Measurements from ENCODE around the gene IL15.

IL15 gene

DNA sequence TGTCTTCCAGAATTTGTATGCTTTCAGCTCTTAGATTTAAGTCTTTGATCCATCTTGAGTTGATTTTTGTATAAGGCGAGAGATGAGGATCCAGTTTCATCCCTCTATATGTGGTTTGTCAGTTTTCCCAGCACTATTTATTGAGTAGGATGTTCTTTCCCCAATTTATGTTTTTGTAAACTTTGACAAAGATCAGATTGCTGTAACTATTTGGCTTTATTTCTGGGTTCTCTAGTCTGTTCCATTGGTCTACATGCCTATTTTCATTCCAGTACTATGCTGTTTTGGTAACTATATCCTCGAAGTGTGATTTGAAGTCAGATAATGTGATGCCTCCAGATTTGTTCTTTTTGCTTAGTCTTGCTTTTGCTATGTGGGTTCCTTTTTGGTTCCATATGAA, 60.7 kb downstream of the IL15 start:
- ChIA-PET CTCF (no interaction called here), POLR2A (no interaction called here)
- Histone ChIP-seq H3K27me3 (replicated peaks in 2 of 5; ENCODE audit: control insufficient read depth in 4 of 5, insufficient read depth in 5 of 5, low read length in 4 of 5) (no peaks in the 10 kb centered on the region), H3K36me3 (ENCODE audit: control insufficient read depth in 4 of 4, insufficient read depth in 4 of 4, low read length in 3 of 4) (peaks cover 0 to 4% (median 0%) of the 10 kb centered on the region in 4 experiments), H3K4me1 (ENCODE audit: control extremely low read depth in 1 of 4, control insufficient read depth in 4 of 4, insufficient read depth in 4 of 4, low read length in 3 of 4) (no peaks in the 10 kb centered on the region), H3K27ac (ENCODE audit: insufficient read depth in 1 of 2, low read depth in 1 of 2, low read length in 2 of 2, poor library complexity in 1 of 2, severe bottlenecking in 2 of 2) (no peak overlapping the region), H3K9me3 (ENCODE audit: control extremely low read depth in 1 of 5, control insufficient read depth in 4 of 5, insufficient read depth in 2 of 5, low read depth in 1 of 5, low read length in 4 of 5) (peaks cover 0 to 16% (median 0%) of the 10 kb centered on the region in 5 experiments), H3K4me3 (ENCODE audit: control insufficient read depth in 1 of 7, extremely low read depth in 1 of 7, insufficient read depth in 4 of 7, low read depth in 2 of 7, low read length in 6 of 7) (no peak overlapping the region)
- WGBS (ENCODE audit: insufficient coverage), result 100% methylated on average over 1 of the region's 2 CpGs
- no peak for DNase-seq

DNA sequence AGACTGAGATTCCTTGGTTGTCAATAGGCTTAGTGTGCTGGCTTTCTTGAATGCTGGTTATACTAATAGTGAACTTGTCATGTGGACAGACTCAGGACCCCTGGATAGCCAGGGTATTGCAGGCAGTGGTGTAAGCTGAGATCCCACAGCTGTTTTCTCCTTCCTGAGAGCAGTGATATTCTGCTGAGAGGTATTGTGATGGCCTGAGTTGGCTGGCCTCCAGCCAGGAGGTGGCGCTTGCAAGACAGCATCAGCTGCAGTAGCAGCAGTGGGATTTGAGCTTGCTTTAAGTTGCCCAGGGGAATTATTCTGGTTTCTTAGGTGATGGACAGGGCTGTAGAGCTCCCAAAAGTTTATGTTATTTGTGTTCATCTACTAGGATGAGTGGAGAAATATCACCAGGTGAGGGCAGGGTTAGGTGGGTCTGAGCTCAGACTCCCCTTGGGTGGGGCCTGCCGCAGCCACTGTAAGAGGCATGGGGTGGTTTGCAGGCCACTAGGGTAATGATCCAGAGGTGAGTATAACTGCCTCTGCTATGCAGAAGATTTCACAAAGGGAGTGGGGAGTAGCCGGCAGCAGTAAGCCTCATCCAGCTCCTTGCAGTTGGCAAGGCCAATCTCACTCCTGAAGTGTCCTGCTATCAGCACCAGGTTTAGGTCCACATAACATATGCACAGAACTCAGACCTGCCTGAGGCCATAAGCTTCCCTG, 66.2 kb downstream of the IL15 start:
- Histone ChIP-seq H3K27ac (ENCODE audit: insufficient read depth in 1 of 2, low read depth in 1 of 2, low read length in 2 of 2, poor library complexity in 1 of 2, severe bottlenecking in 2 of 2) (no peak overlapping the region), H3K4me1 (ENCODE audit: control extremely low read depth in 1 of 4, control insufficient read depth in 4 of 4, insufficient read depth in 4 of 4, low read length in 3 of 4) (no peaks in the 10 kb centered on the region), H3K4me3 (ENCODE audit: control insufficient read depth in 1 of 7, extremely low read depth in 1 of 7, insufficient read depth in 4 of 7, low read depth in 2 of 7, low read length in 6 of 7) (no peak overlapping the region), H3K9me3 (ENCODE audit: control extremely low read depth in 1 of 5, control insufficient read depth in 4 of 5, insufficient read depth in 2 of 5, low read depth in 1 of 5, low read length in 4 of 5) (peaks cover 0 to 34% (median 5%) of the 10 kb centered on the region in 5 experiments), H3K27me3 (replicated peaks in 2 of 5; ENCODE audit: control insufficient read depth in 4 of 5, insufficient read depth in 5 of 5, low read length in 4 of 5) (no peaks in the 10 kb centered on the region), H3K36me3 (ENCODE audit: control insufficient read depth in 4 of 4, insufficient read depth in 4 of 4, low read length in 3 of 4) (peaks cover 0 to 7% (median 0%) of the 10 kb centered on the region in 4 experiments)
- DNase-seq, result no peak
- 100% methylated on average over 3 of the region's 3 CpGs for WGBS (ENCODE audit: insufficient coverage)
- ChIA-PET POLR2A (no interaction called here), CTCF (interaction anchor here (2.1 kb wide), 1 partner anchor 9 kb away, joined by 6 read pairs; no protein-coding TSS in a partner anchor)

DNA sequence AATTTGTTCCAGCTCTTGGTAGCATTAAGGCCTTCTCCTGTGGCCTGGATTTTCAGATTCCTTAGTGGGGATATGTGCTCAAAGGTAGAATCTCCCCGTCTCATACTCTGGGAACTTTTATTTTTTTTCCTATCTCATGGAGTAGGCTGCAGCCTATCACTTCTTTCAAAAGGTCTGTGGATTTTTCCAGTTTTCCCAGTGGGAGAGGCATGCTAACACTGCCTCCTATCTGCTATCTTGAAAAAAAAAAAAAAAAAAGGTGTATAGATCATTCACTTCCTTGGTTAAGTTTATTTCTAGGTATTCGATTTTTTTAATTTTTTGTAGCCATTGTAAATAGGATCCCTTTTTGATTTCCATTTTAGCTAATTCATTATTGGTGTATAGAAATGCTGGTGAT, 67.1 kb downstream of the IL15 start:
- CTCF ChIA-PET, result interaction anchor here (2.1 kb wide), 1 partner anchor 8 kb away, joined by 6 read pairs; no protein-coding TSS in a partner anchor
- POLR2A ChIA-PET, result no interaction called here

DNA sequence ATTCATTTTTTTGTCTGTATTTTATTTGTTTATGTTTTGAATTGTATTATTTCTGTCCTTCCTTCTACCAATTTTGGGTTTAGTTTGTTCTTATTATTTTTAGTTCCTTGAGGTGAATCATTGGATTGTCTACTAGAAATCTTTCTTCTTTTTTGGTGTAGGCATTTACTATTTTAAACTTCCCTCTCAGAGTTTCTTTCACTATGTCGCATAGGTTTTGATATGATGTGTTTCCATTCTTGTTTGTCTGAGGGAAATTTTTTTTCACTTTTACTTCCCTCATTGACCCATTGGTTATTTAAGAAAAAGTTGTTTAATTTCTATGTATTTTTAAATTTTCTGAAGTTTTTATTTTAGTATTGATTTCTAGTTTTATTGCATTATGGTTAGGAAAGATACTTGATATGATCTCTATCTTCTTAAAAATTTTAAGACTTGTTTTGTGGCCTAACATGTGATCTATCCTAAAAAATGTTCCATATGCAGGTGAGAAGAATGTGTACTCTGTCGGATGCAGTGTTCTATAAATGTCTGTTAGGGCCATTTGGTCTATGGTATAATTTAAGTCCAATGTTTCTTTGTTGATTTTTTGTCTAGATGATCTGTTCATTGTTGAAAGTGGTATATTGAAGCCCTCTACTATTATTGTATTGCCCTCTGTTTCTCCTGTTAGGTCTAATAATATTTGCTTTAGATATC, 68.8 kb downstream of the IL15 start:
- ChIA-PET POLR2A (no interaction called here), CTCF (no interaction called here)
- DNase-seq, result no peak
- H3K4me1 ChIP-seq (ENCODE audit: control extremely low read depth in 1 of 4, control insufficient read depth in 4 of 4, insufficient read depth in 4 of 4, low read length in 3 of 4), result no peaks in the 10 kb centered on the region
- H3K27ac ChIP-seq (ENCODE audit: insufficient read depth in 1 of 2, low read depth in 1 of 2, low read length in 2 of 2, poor library complexity in 1 of 2, severe bottlenecking in 2 of 2), result no peak overlapping the region
- no peak overlapping the region for H3K4me3 ChIP-seq (ENCODE audit: control insufficient read depth in 1 of 7, extremely low read depth in 1 of 7, insufficient read depth in 4 of 7, low read depth in 2 of 7, low read length in 6 of 7)
- H3K27me3 ChIP-seq (replicated peaks in 2 of 5; ENCODE audit: control insufficient read depth in 4 of 5, insufficient read depth in 5 of 5, low read length in 4 of 5), result no peaks in the 10 kb centered on the region
- H3K9me3 ChIP-seq (ENCODE audit: control extremely low read depth in 1 of 5, control insufficient read depth in 4 of 5, insufficient read depth in 2 of 5, low read depth in 1 of 5, low read length in 4 of 5), result peaks cover 2 to 36% (median 4%) of the 10 kb centered on the region in 5 experiments
- WGBS (ENCODE audit: insufficient coverage), result 100% methylated on average over 1 of the region's 2 CpGs
- H3K36me3 ChIP-seq (ENCODE audit: control insufficient read depth in 4 of 4, insufficient read depth in 4 of 4, low read length in 3 of 4), result peaks cover 0 to 9% (median 0%) of the 10 kb centered on the region in 4 experiments

More for the DNA sequence above, 67.1 kb downstream of the IL15 start:
- Histone ChIP-seq H3K4me1 (ENCODE audit: control extremely low read depth in 1 of 4, control insufficient read depth in 4 of 4, insufficient read depth in 4 of 4, low read length in 3 of 4) (no peaks in the 10 kb centered on the region), H3K36me3 (ENCODE audit: control insufficient read depth in 4 of 4, insufficient read depth in 4 of 4, low read length in 3 of 4) (peaks cover 0 to 9% (median 0%) of the 10 kb centered on the region in 4 experiments), H3K9me3 (ENCODE audit: control extremely low read depth in 1 of 5, control insufficient read depth in 4 of 5, insufficient read depth in 2 of 5, low read depth in 1 of 5, low read length in 4 of 5) (peaks cover 2 to 43% (median 6%) of the 10 kb centered on the region in 5 experiments), H3K4me3 (ENCODE audit: control insufficient read depth in 1 of 7, extremely low read depth in 1 of 7, insufficient read depth in 4 of 7, low read depth in 2 of 7, low read length in 6 of 7) (no peak overlapping the region), H3K27ac (ENCODE audit: insufficient read depth in 1 of 2, low read depth in 1 of 2, low read length in 2 of 2, poor library complexity in 1 of 2, severe bottlenecking in 2 of 2) (no peak overlapping the region), H3K27me3 (replicated peaks in 2 of 5; ENCODE audit: control insufficient read depth in 4 of 5, insufficient read depth in 5 of 5, low read length in 4 of 5) (no peaks in the 10 kb centered on the region)
- no peak for DNase-seq
- WGBS (ENCODE audit: insufficient coverage), result 100% methylated on average over 1 of the region's 2 CpGs

DNA sequence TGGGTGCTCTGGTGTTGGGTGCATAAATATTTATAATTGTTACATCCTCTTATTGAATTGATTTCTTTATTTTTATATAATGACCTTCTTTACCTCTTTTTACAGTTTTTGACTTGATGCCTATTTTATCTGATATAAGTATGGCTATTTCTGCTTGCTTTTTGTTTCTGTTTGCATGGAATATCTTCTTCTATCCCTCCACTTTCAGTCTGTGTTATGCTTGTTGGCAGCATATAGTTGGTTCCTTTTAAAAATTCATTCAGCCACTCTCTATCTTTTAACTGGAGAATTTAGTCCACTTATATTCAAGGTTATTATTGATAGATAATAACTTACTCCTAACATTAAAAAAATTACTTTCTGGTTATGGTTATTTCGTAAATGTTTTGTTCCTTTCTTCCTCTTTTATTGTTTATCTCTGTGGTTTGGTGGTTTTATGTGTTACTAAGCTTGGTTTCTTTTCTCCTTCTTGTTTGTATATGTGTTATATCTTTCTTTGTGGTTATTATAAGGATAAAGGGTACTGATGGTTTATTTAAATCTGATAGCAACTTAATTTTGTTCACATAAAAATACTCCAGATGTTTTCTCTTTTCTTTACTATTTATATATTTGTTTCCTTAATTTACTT, 69.5 kb downstream of the IL15 start:
- no peak overlapping the region for H3K27ac ChIP-seq (ENCODE audit: insufficient read depth in 1 of 2, low read depth in 1 of 2, low read length in 2 of 2, poor library complexity in 1 of 2, severe bottlenecking in 2 of 2)
- DNase-seq, result peak in 2 of 3 donors; percentile 16 to 43
- H3K9me3 ChIP-seq (ENCODE audit: control extremely low read depth in 1 of 5, control insufficient read depth in 4 of 5, insufficient read depth in 2 of 5, low read depth in 1 of 5, low read length in 4 of 5), result peaks cover 2 to 34% (median 4%) of the 10 kb centered on the region in 5 experiments
- no peaks in the 10 kb centered on the region for H3K4me1 ChIP-seq (ENCODE audit: control extremely low read depth in 1 of 4, control insufficient read depth in 4 of 4, insufficient read depth in 4 of 4, low read length in 3 of 4)
- CTCF ChIA-PET, result interaction anchor here (0.6 kb wide), 1 partner anchor 43 kb away, joined by 3 read pairs; no protein-coding TSS in a partner anchor
- POLR2A ChIA-PET, result no interaction called here
- WGBS (ENCODE audit: insufficient coverage), result no CpG with 5 or more reads among the region's 1 CpG
- no peaks in the 10 kb centered on the region for H3K27me3 ChIP-seq (replicated peaks in 2 of 5; ENCODE audit: control insufficient read depth in 4 of 5, insufficient read depth in 5 of 5, low read length in 4 of 5)
- peaks cover 0 to 9% (median 0%) of the 10 kb centered on the region in 4 experiments for H3K36me3 ChIP-seq (ENCODE audit: control insufficient read depth in 4 of 4, insufficient read depth in 4 of 4, low read length in 3 of 4)
- no peak overlapping the region for H3K4me3 ChIP-seq (ENCODE audit: control insufficient read depth in 1 of 7, extremely low read depth in 1 of 7, insufficient read depth in 4 of 7, low read depth in 2 of 7, low read length in 6 of 7)

DNA sequence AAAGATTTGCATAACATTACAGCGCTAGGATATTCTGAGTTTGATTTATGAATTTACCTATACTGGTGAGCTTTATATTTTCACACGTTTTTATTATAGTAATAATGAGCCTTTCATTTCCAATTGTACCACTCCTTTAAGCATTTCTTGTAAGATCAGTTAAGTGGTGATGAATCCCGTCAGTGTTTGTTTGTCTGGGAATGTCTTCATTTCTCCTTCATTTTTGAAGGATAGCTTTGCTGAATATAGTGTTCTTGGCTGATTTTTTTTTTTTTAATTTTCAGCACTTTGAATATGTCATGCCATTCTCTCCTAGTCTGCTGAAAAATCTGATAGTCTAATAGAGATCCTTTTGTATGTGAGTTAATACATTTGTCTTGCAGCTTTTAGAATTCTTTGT, 70.1 kb downstream of the IL15 start:
- no peaks in the 10 kb centered on the region for H3K27me3 ChIP-seq (replicated peaks in 2 of 5; ENCODE audit: control insufficient read depth in 4 of 5, insufficient read depth in 5 of 5, low read length in 4 of 5)
- peak; percentile 7 to 23 (median 17) for DNase-seq
- peaks cover 2 to 34% (median 4%) of the 10 kb centered on the region in 5 experiments for H3K9me3 ChIP-seq (ENCODE audit: control extremely low read depth in 1 of 5, control insufficient read depth in 4 of 5, insufficient read depth in 2 of 5, low read depth in 1 of 5, low read length in 4 of 5)
- H3K4me1 ChIP-seq (ENCODE audit: control extremely low read depth in 1 of 4, control insufficient read depth in 4 of 4, insufficient read depth in 4 of 4, low read length in 3 of 4), result no peaks in the 10 kb centered on the region
- ChIA-PET POLR2A (no interaction called here), CTCF (interaction anchor here (0.6 kb wide), 1 partner anchor 43 kb away, joined by 3 read pairs; no protein-coding TSS in a partner anchor)
- H3K36me3 ChIP-seq (ENCODE audit: control insufficient read depth in 4 of 4, insufficient read depth in 4 of 4, low read length in 3 of 4), result peaks cover 0 to 9% (median 0%) of the 10 kb centered on the region in 4 experiments
- H3K4me3 ChIP-seq (ENCODE audit: control insufficient read depth in 1 of 7, extremely low read depth in 1 of 7, insufficient read depth in 4 of 7, low read depth in 2 of 7, low read length in 6 of 7), result no peak overlapping the region
- no peak overlapping the region for H3K27ac ChIP-seq (ENCODE audit: insufficient read depth in 1 of 2, low read depth in 1 of 2, low read length in 2 of 2, poor library complexity in 1 of 2, severe bottlenecking in 2 of 2)
- WGBS (ENCODE audit: insufficient coverage), result no CpG with 5 or more reads among the region's 3 CpGs
